K562 (cell line): ENCODE results near the gene ACTL8. TPM values are rescaled to one million over a fixed set of nuclear protein-coding genes. Genes with fewer than 3 reads are reported as not detected.

Experiments
- ATAC-seq: fragments of 200-7000 bp; cut with Tn5 transposase; 3 replicates; pipeline ENCODE4 v1.9.1; 2020; ENCODE audit warnings: moderate library complexity
- BruUV-seq: library from RNA; stranded (reverse); fragments of 400-500 nt; replicated peaks from 2 replicates; lab custom pipeline; 2021; lab: Mats Ljungman, UMichigan
- CTCF ChIA-PET: fragments of 300-600 bp; formaldehyde crosslinking; extraction: SDS; loops from one replicate; lab custom pipeline; 2021; ENCODE audit warnings: low intra/inter-chr PET ratio; lab: Yijun Ruan, JAX
- POLR2A ChIA-PET: fragments of 300-600, 350-650 bp; sonication (Branson Sonifier 250); formaldehyde crosslinking; extraction: SDS; loops from one replicate; lab custom pipeline; 2021; ENCODE audit warnings: antibody characterized with exemption, inconsistent platforms; lab: Yijun Ruan, JAX
- DNase-seq, 4 experiments: peaks; one replicate each; pipeline versions ENCODE4 v3.0.0 to v3.0.0-alpha.2; 2011 to 2018; ENCODE audit warnings: low spot score in 3 of 4, mixed read lengths in 3 of 4; ENCODE audit errors: extremely low read depth in 1 of 4
- FAIRE-seq: peaks from 2 replicates; lab custom pipeline; 2011; peaks lifted over from hg19 to GRCh38; lab: Jason Lieb, UNC
- H2AFZ ChIP-seq: 2 replicates; pipeline ENCODE4 v1.6.0; 2011; ENCODE audit warnings: low read depth, low read length, control low read depth, inconsistent platforms
- H3K27ac ChIP-seq: fragments of 200-600 bp; 3 replicates; pipeline ENCODE4 v1.8.0; 2011; ENCODE audit warnings: low read depth, mild to moderate bottlenecking, control low read depth, inconsistent platforms, low read length, moderate library complexity, mixed read lengths; ENCODE audit errors: extremely low read depth
- H3K27me3 ChIP-seq, 2 experiments: fragments of 300-600 bp in 1 of 2; 2 replicates in 1 of 2; 3 replicates in 1 of 2; pipeline versions ENCODE4 v1.6.0 to v1.8.0; 2011; ENCODE audit warnings: inconsistent platforms in 2 of 2, low read length in 2 of 2, mild to moderate bottlenecking in 1 of 2, mixed read lengths in 1 of 2, moderate library complexity in 1 of 2; ENCODE audit not compliant: control insufficient read depth in 2 of 2, insufficient read depth in 2 of 2
- H3K36me3 ChIP-seq: fragments of 300-600 bp; 3 replicates; pipeline ENCODE4 v1.8.0; 2011; ENCODE audit warnings: mild to moderate bottlenecking, low read length, inconsistent platforms; ENCODE audit not compliant: control insufficient read depth, insufficient read depth
- H3K4me1 ChIP-seq, 2 experiments: fragments of 200-600 bp in 1 of 2; replicated peaks in 1 of 2; 2 replicates in 1 of 2; 3 replicates in 1 of 2; pipeline versions ENCODE4 v1.5.1 to v1.8.0; 2011; ENCODE audit warnings: inconsistent platforms in 2 of 2, low read length in 2 of 2, mild to moderate bottlenecking in 1 of 2, mixed read lengths in 1 of 2, moderate library complexity in 1 of 2; ENCODE audit not compliant: control insufficient read depth in 2 of 2, insufficient read depth in 2 of 2
- H3K4me2 ChIP-seq: 2 replicates; pipeline ENCODE4 v1.6.1; 2011; ENCODE audit warnings: low read length, control low read depth, inconsistent platforms, mixed read lengths; ENCODE audit not compliant: insufficient read depth
- H3K4me3 ChIP-seq: fragments of 200-600 bp; sonication (generic), shearing (Covaris generic); 2 replicates; pipeline ENCODE4 v1.5.1; 2016; ENCODE audit warnings: control low read depth, inconsistent platforms
- H3K79me2 ChIP-seq: fragments of 200-600 bp; 3 replicates; pipeline ENCODE4 v1.8.0; 2011; ENCODE audit warnings: low read length, inconsistent platforms; ENCODE audit not compliant: control insufficient read depth, insufficient read depth
- H3K9ac ChIP-seq, 2 experiments: 2 replicates each; pipeline versions ENCODE4 v1.6.0 to v1.6.1; 2011; ENCODE audit warnings: low read depth in 2 of 2, low read length in 2 of 2, control low read depth in 1 of 2, inconsistent platforms in 1 of 2, mild to moderate bottlenecking in 1 of 2, mixed read lengths in 1 of 2; ENCODE audit not compliant: insufficient read depth in 1 of 2
- H3K9me1 ChIP-seq: one replicate; pipeline ENCODE4 v1.6.0; 2011; ENCODE audit warnings: inconsistent platforms, mild to moderate bottlenecking, low read length, moderate library complexity; ENCODE audit not compliant: control insufficient read depth, insufficient read depth
- H3K9me3 ChIP-seq: replicated peaks from 2 replicates; pipeline ENCODE4 v1.5.1; 2011; ENCODE audit warnings: low read depth, low read length, inconsistent platforms; ENCODE audit not compliant: control insufficient read depth, insufficient read depth
- H4K20me1 ChIP-seq: replicated peaks from 2 replicates; pipeline ENCODE4 v1.6.1; 2011; ENCODE audit warnings: low read length, inconsistent platforms, mixed read lengths; ENCODE audit not compliant: control insufficient read depth, insufficient read depth
- AFF1 ChIP-seq, 2 experiments: fragments of 450-650 bp; IDR thresholded peaks; 2 replicates each; pipeline ENCODE4 v1.6.1; 2018; ENCODE audit warnings: mild to moderate bottlenecking in 2 of 2, low read depth in 1 of 2; ENCODE audit not compliant: partially characterized antibody in 2 of 2
- BHLHE40 ChIP-seq: IDR thresholded peaks from 2 replicates; pipeline ENCODE4 v1.6.1; 2011; ENCODE audit warnings: low read length, improper control_type of control experiment
- CEBPG ChIP-seq, 3 experiments: fragments of 200-800 bp in 1 of 3; sonication (Bioruptor generic) in 1 of 3; sonication (generic) in 1 of 3; formaldehyde crosslinking in 1 of 3; IDR thresholded peaks in 2 of 3; conservative IDR thresholded peaks in 1 of 3; 2 replicates each; pipeline versions ENCODE4 v1.6.1 to v1.8.0; 2016 to 2022; ENCODE audit warnings: missing compliant biosample characterization in 2 of 3, missing genetic modification characterization in 2 of 3, mild to moderate bottlenecking in 1 of 3, missing genetic modification reagents in 1 of 3
- FOSL1 ChIP-seq: fragments of 200-800 bp; sonication (Bioruptor generic); conservative IDR thresholded peaks from 2 replicates; pipeline ENCODE4 v1.6.1; 2016; ENCODE audit warnings: missing genetic modification characterization, missing compliant biosample characterization
- HIVEP1 ChIP-seq: fragments of 250-450 bp; sonication (Bioruptor Pico); IDR thresholded peaks from 2 replicates; pipeline ENCODE4 v1.4.0; 2020; ENCODE audit warnings: mild to moderate bottlenecking
- KLF10 ChIP-seq: fragments of 250-450 bp; sonication (Bioruptor Pico); IDR thresholded peaks from 2 replicates; pipeline ENCODE4 v1.6.1; 2021; ENCODE audit warnings: matching md5 sums
- NR2C2 ChIP-seq, 2 experiments: fragments of 200-800 bp in 1 of 2; sonication (Bioruptor generic) in 1 of 2; sonication (generic) in 1 of 2; formaldehyde crosslinking in 1 of 2; IDR thresholded peaks; 2 replicates each; pipeline versions ENCODE4 v1.6.1 to v1.8.0; 2016 to 2022; ENCODE audit warnings: mild to moderate bottlenecking in 1 of 2, missing compliant biosample characterization in 1 of 2, missing genetic modification characterization in 1 of 2, missing genetic modification reagents in 1 of 2
- PPARD ChIP-seq: fragments of 250-450 bp; sonication (Bioruptor Pico); IDR thresholded peaks from 2 replicates; pipeline ENCODE4 v1.8.0; 2022; ENCODE audit warnings: inconsistent platforms, mild to moderate bottlenecking, moderate library complexity
- RB1 ChIP-seq: fragments of 450-650 bp; IDR thresholded peaks from 2 replicates; pipeline ENCODE4 v1.6.1; 2017; ENCODE audit warnings: low read depth, mild to moderate bottlenecking
- RHOXF2B ChIP-seq: fragments of 250-450 bp; sonication (Bioruptor Pico); conservative IDR thresholded peaks from 2 replicates; pipeline ENCODE4 v1.5.1; 2021
- SFPQ ChIP-seq: fragments of 200-400 bp; formaldehyde crosslinking; IDR thresholded peaks from 2 replicates; pipeline ENCODE4 v1.6.1; 2017; ENCODE audit warnings: mild to moderate bottlenecking, low read depth, low read length, moderate library complexity
- TBL1XR1 ChIP-seq, 2 experiments: IDR thresholded peaks; 2 replicates each; pipeline ENCODE4 v1.6.1; 2012; ENCODE audit warnings: improper control_type of control experiment in 2 of 2, low read length in 2 of 2, mild to moderate bottlenecking in 1 of 2
- ZNF583 ChIP-seq: fragments of 250-450 bp; sonication (Bioruptor Pico); IDR thresholded peaks from 2 replicates; pipeline ENCODE4 v1.4.0; 2020
- ZNF75A ChIP-seq: fragments of 450-650 bp; formaldehyde crosslinking; IDR thresholded peaks from 2 replicates; pipeline ENCODE4 v1.4.0; 2020; ENCODE audit warnings: mild to moderate bottlenecking
- WGBS: fragments of 100-300 bp; shearing (Covaris generic); methylation state at CpG from one replicate; pipeline ENCODE4 v1.1.6; 2016; ENCODE audit warnings: low coverage, mixed read lengths; ENCODE audit not compliant: insufficient coverage; ENCODE audit errors: missing lambda C conversion rate; 5-methylcytosine and 5-hydroxymethylcytosine counted together
- in situ Hi-C: fragments of 300-500 bp; cut with MboI; formaldehyde crosslinking; loops from 4 replicates; pipeline ENCODE4 v1.15.0; 2018; ENCODE audit warnings: inconsistent platforms, mixed read lengths
- intact Hi-C: fragments of 100-400 bp; cut with micrococcal nuclease; formaldehyde crosslinking; loops from 2 replicates; pipeline ENCODE4 v1.14.2; 2022
- polyA plus RNA-seq, 8 experiments: library from polyadenylated mRNA; depleted of rRNA in 4 of 8; stranded (reverse) in 5 of 8; unstranded in 3 of 8; fragments of >200 nt; fragmentation: Nextera tagmentation in 2 of 8; fragmentation: Illumina TruSeq in 1 of 8; extraction: Ambion mirVana in 2 of 8; extraction: Trizol in 1 of 8; gene quantifications; 2 replicates each; pipeline versions ENCODE4 v1.2.1 to v1.2.3, GENCODE V29; 2011 to 2014; ENCODE audit warnings: inconsistent platforms in 1 of 8, missing spikeins in 1 of 8
- total RNA-seq, 7 experiments: library from RNA; depleted of rRNA in 6 of 7; stranded (reverse); fragments of >200 nt in 6 of 7; fragmentation: Illumina TruSeq in 2 of 7; extraction: Trizol in 2 of 7; gene quantifications; 2 replicates each; pipeline versions ENCODE4 v1.2.1 to v1.2.3, GENCODE V29; 2011 to 2021; ENCODE audit warnings: low replicate concordance in 1 of 7

The ACTL8 gene
- total and polyA plus RNA-seq, 9 of the 15 experiments (the other 6 are each of a cell fraction or from before 2014, with no cell fraction given) = 0.30 to 3.3 (median 1.6) TPM

- peaks cover 14 to 28% of the 10 kb centered on the region in 2 experiments for H3K27me3 ChIP-seq
- ChIA-PET POLR2A (interaction anchor here (0.6 to 0.7 kb wide), 3 partner anchors 11 to 161 kb away, joined by 3 to 4 read pairs (median 3); no protein-coding TSS in a partner anchor), CTCF (no interaction called here)
- H3K79me2 ChIP-seq = no peaks in the 10 kb centered on the region
- H3K9me3 ChIP-seq = no peaks in the 10 kb centered on the region
- no peak for TF ChIP-seq ZNF75A
- no peak for TF ChIP-seq ZNF583 (CRISPR knock-in tag)
- TF ChIP-seq PPARD (CRISPR knock-in tag) = no peak
- TF ChIP-seq HIVEP1 (CRISPR knock-in tag) = no peak
- no peak for TF ChIP-seq SFPQ
- no peak for TF ChIP-seq AFF1 (IDR thresholded peaks at IDR 0.05; ENCODE audit: low read depth in 1 of 2, partially characterized antibody in 2 of 2)
- no peak for TF ChIP-seq TBL1XR1 (IDR thresholded peaks at IDR 0.05; ENCODE audit: low read length in 2 of 2)
- TF ChIP-seq RB1 = no peak
- TF ChIP-seq FOSL1 (tag) = no peak
- no peak for TF ChIP-seq RHOXF2B
- TF ChIP-seq NR2C2 (CRISPR knock-in tag; IDR thresholded peaks at IDR 0.05) = no peak
- no peak for TF ChIP-seq NR2C2 (tag; IDR thresholded peaks at IDR 0.05)
- TF ChIP-seq CEBPG (CRISPR knock-in tag; IDR thresholded peaks at IDR 0.05) = no peak
- TF ChIP-seq CEBPG (tag; conservative IDR thresholded peaks at IDR 0.05 in 1 of 2, IDR thresholded peaks at IDR 0.05 in 1 of 2) = no peak
- no peak for TF ChIP-seq KLF10 (CRISPR knock-in tag)
- TF ChIP-seq BHLHE40 = no peak
- intact Hi-C loops (no loop called here), in situ Hi-C loops (loop anchor here (10.0 kb wide), 1 partner anchor 158 kb away; no protein-coding TSS in a partner anchor)
- BruUV-seq = no TSS peak
- H4K20me1 ChIP-seq = peaks cover 8% of the 10 kb centered on the region; the same call in 1 of the 2 replicates
- H3K27ac ChIP-seq = no peak overlapping the region
- no peaks in the 10 kb centered on the region for H3K36me3 ChIP-seq
- no peak overlapping the region for H2AFZ ChIP-seq
- no peak for DNase-seq
- no peak for ATAC-seq
- FAIRE-seq = no peak
- H3K4me1 ChIP-seq = peaks cover 0 to 7% of the 10 kb centered on the region in 2 experiments; a peak in 1 of 5 replicates
- H3K4me2 ChIP-seq = no peak overlapping the region
- H3K9me1 ChIP-seq = no peaks in the 10 kb centered on the region
- H3K4me3 ChIP-seq = no peak overlapping the region
- no peak overlapping the region for H3K9ac ChIP-seq
- 0% methylated on average over 22 of the region's 22 CpGs for WGBS
Measured at GRCh38 chr1:17822741-17823426, 67.8 kb downstream of the ACTL8 start.
